ENCODE measurements around the gene SEMA6A. TPM values are rescaled to one million over a fixed set of nuclear protein-coding genes. Genes with fewer than 3 reads are reported as not detected.
A peak's percentile ranks its signal among the peaks of the same experiment; 100 is the strongest.

The SEMA6A gene
- total and polyA plus RNA-seq, 10 of the 15 experiments (the other 5 are each of a cell fraction or from before 2014, with no cell fraction given): 0.16 to 10.2 (median 1.1) TPM

DNA sequence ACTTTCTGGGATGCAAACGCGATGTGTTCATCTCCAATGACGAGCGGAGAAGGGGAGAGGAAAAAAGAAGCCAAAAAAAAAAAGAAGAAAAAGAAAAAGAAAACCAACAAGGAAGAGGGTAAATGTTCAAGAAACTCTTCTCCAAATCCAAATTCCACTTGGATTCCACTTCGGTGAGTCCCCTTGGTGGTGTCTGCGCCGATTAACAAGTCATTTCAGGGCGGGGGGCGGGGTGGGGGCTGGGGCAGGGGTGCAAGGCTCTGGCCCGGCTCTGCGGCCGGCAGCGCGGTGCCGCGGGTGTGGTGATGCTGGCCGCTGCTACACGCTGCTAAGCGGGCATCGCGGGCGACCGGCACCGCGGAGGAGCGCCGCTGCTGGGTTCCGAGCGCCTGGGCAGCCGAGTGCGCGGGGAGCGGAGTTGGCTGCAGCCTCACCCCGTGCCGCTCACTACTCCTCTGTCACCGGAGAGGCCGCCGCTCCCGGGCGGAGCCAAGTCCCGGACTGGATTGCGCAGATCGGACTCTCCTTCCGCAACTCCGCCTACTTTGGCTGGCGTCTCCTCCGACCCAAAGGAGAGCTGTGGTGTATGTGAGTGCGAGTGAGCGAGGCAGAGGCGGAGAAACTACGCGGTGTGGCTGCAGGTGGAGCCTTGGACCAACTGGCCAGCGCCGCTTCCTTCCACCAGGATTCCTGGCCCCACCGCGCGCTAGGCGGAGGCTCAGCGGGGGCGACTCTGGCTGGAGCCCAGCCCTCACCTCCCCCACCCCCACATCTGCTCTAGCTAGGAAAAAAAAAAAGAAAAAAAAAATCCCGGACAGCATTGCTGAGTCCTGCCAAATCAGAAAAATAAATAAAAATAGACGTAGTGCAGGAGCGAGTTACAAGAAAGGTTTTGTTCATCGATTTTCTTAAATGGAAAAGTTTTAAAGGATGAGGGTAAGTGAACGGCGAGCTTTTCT, at the start of gene SEMA6A (continued):
- TF ChIP-seq BHLHE40 (IDR thresholded peaks at IDR 0.05; ENCODE audit: borderline replicate concordance in 1 of 2, low read depth in 2 of 2, low read length in 1 of 2) (peak; percentile 78 to 93), CHD2 (IDR thresholded peaks at IDR 0.05; ENCODE audit: borderline replicate concordance, low read depth, low read length) (peak; percentile 82), POU2F2 (IDR thresholded peaks at IDR 0.05; ENCODE audit: borderline replicate concordance, low read depth, low read length) (peak; percentile 71; the same call in 2 of the 3 replicates), MEF2A (IDR thresholded peaks at IDR 0.05; ENCODE audit: insufficient read depth, low read depth, low read length) (no peak), STAT1 (conservative IDR thresholded peaks at IDR 0.05) (no peak), YBX1 (IDR thresholded peaks at IDR 0.05) (no peak), TAF1 (IDR thresholded peaks at IDR 0.05; ENCODE audit: borderline replicate concordance, low read depth, low read length) (peak; percentile 95), FOXM1 (IDR thresholded peaks at IDR 0.05; ENCODE audit: low read depth, low read length) (no peak), SUZ12 (IDR thresholded peaks at IDR 0.05; ENCODE audit: unreplicated experiment) (no peak), ZSCAN29 (IDR thresholded peaks at IDR 0.05) (peak; percentile 91), PAX8 (IDR thresholded peaks at IDR 0.05) (no peak), MYC (IDR thresholded peaks at IDR 0.05; ENCODE audit: insufficient read depth, insufficient read length, insufficient replicate concordance, low read length, severe bottlenecking) (peak; percentile 60), GATAD2B (conservative IDR thresholded peaks at IDR 0.05; ENCODE audit: low read depth) (peak; percentile 96), CBX5 (IDR thresholded peaks at IDR 0.05; ENCODE audit: low read depth) (peak; percentile 93), BMI1 (IDR thresholded peaks at IDR 0.05; ENCODE audit: borderline replicate concordance) (0 out of 2 replicates have a peak, but pooled peaks have one; percentile 24), CEBPB (IDR thresholded peaks at IDR 0.05; ENCODE audit: borderline replicate concordance in 1 of 2, low read depth in 2 of 2, low read length in 2 of 2) (no peak), ZNF207 (IDR thresholded peaks at IDR 0.05; ENCODE audit: borderline replicate concordance) (peak; percentile 80; the same call in 1 of the 2 replicates), JUNB (IDR thresholded peaks at IDR 0.05) (no peak), ZZZ3 (IDR thresholded peaks at IDR 0.05; ENCODE audit: control insufficient read depth, insufficient read length, low read depth) (no peak)
- TF ChIP-seq, protein P1, sequence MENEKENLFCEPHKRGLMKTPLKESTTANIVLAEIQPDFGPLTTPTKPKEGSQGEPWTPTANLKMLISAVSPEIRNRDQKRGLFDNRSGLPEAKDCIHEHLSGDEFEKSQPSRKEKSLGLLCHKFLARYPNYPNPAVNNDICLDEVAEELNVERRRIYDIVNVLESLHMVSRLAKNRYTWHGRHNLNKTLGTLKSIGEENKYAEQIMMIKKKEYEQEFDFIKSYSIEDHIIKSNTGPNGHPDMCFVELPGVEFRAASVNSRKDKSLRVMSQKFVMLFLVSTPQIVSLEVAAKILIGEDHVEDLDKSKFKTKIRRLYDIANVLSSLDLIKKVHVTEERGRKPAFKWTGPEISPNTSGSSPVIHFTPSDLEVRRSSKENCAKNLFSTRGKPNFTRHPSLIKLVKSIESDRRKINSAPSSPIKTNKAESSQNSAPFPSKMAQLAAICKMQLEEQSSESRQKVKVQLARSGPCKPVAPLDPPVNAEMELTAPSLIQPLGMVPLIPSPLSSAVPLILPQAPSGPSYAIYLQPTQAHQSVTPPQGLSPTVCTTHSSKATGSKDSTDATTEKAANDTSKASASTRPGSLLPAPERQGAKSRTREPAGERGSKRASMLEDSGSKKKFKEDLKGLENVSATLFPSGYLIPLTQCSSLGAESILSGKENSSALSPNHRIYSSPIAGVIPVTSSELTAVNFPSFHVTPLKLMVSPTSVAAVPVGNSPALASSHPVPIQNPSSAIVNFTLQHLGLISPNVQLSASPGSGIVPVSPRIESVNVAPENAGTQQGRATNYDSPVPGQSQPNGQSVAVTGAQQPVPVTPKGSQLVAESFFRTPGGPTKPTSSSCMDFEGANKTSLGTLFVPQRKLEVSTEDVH (IDR thresholded peaks at IDR 0.05; ENCODE audit: low read depth, partially characterized antibody): no peak
- TF ChIP-seq, protein P2, sequence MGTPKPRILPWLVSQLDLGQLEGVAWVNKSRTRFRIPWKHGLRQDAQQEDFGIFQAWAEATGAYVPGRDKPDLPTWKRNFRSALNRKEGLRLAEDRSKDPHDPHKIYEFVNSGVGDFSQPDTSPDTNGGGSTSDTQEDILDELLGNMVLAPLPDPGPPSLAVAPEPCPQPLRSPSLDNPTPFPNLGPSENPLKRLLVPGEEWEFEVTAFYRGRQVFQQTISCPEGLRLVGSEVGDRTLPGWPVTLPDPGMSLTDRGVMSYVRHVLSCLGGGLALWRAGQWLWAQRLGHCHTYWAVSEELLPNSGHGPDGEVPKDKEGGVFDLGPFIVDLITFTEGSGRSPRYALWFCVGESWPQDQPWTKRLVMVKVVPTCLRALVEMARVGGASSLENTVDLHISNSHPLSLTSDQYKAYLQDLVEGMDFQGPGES (IDR thresholded peaks at IDR 0.05): 0 out of 2 replicates have a peak, but pooled peaks have one; percentile 26
- TF ChIP-seq, protein P3, sequence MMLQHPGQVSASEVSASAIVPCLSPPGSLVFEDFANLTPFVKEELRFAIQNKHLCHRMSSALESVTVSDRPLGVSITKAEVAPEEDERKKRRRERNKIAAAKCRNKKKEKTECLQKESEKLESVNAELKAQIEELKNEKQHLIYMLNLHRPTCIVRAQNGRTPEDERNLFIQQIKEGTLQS (IDR thresholded peaks at IDR 0.05; ENCODE audit: borderline replicate concordance, extremely low read depth, low read depth, low read length): no peak
- TF ChIP-seq, protein P4, sequence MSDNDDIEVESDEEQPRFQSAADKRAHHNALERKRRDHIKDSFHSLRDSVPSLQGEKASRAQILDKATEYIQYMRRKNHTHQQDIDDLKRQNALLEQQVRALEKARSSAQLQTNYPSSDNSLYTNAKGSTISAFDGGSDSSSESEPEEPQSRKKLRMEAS (IDR thresholded peaks at IDR 0.05; ENCODE audit: low read depth, low read length): peak; percentile 35; the same call in 1 of the 2 replicates
